Tibial nerve (tissue), 4 donors: ENCODE data around the gene R3HDM4.
"Not testable (repeated sequence)": the region's sequence is repeated elsewhere in the genome, so short reads cannot be mapped to it uniquely, and the experiment has no call there.

Experiments
- CTCF ChIP-seq, 5 experiments: fragments of 200-600 bp in 3 of 5; fragments of 450-650 bp in 2 of 5; sonication (generic) in 3 of 5; IDR thresholded peaks; one replicate each; pipeline ENCODE4 v1.5.1; 2016 to 2019; ENCODE audit warnings: antibody characterized with exemption in 5 of 5, mild to moderate bottlenecking in 3 of 5, moderate library complexity in 2 of 5
- EP300 ChIP-seq, 2 donors: sonication (generic); formaldehyde crosslinking; IDR thresholded peaks; one replicate each; pipeline ENCODE4 v1.6.1; 2017; ENCODE audit warnings: antibody characterized with exemption in 2 of 2, mild to moderate bottlenecking in 1 of 2
- POLR2A ChIP-seq, 2 donors: fragments of 450-650 bp; IDR thresholded peaks; one replicate each; pipeline ENCODE4 v1.6.1; 2017; ENCODE audit warnings: antibody characterized with exemption in 2 of 2, mild to moderate bottlenecking in 2 of 2, moderate library complexity in 2 of 2

- not testable (repeated sequence) for TF ChIP-seq CTCF, POLR2A, EP300 (IDR thresholded peaks at IDR 0.05)
Measured at GRCh38 chr19:877992-878660, 34.9 kb downstream of the R3HDM4 start.
